ENCODE data around the gene LNP1. TPM values are rescaled to one million over a fixed set of nuclear protein-coding genes. Genes with fewer than 3 reads are reported as not detected.
"Not testable (repeated sequence)": the region's sequence is repeated elsewhere in the genome, so short reads cannot be mapped to it uniquely, and the experiment has no call there.

LNP1 gene
- total and polyA plus RNA-seq, 12 donors = 0.71 to 6.5 (median 2.4) TPM

DNA sequence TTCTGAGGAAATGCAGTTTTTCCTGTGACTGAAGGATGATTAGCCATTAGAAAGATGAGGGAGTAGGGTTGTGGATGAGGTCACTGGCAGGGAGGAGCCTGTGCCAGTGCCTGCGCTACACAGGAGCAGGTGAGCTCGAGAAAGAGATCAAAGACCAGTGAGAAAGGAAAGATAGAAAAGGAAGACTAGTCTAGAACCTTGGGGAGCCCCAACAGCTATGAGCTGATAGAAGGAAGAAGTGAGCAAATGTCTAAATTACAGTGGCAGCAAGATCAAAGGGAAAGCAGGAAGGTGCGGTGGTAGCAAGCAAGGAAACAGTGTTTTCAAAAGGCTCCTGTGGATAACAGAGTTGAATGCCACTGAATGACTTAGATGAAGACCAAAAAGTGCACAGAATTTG lies 39.6 kb downstream of the LNP1 start:
- intact Hi-C loops (cut with DNase I) = no loop called here
- no peaks in the 10 kb centered on the region for H3K4me1 ChIP-seq (replicated peaks in 1 of 2)
- no peaks in the 10 kb centered on the region for H3K36me3 ChIP-seq (replicated peaks in 1 of 2)
- H3K4me3 ChIP-seq = no peak overlapping the region
- TF ChIP-seq, protein P1, sequence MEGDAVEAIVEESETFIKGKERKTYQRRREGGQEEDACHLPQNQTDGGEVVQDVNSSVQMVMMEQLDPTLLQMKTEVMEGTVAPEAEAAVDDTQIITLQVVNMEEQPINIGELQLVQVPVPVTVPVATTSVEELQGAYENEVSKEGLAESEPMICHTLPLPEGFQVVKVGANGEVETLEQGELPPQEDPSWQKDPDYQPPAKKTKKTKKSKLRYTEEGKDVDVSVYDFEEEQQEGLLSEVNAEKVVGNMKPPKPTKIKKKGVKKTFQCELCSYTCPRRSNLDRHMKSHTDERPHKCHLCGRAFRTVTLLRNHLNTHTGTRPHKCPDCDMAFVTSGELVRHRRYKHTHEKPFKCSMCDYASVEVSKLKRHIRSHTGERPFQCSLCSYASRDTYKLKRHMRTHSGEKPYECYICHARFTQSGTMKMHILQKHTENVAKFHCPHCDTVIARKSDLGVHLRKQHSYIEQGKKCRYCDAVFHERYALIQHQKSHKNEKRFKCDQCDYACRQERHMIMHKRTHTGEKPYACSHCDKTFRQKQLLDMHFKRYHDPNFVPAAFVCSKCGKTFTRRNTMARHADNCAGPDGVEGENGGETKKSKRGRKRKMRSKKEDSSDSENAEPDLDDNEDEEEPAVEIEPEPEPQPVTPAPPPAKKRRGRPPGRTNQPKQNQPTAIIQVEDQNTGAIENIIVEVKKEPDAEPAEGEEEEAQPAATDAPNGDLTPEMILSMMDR (IDR thresholded peaks at IDR 0.05) = no peak
- TF ChIP-seq POLR2A (IDR thresholded peaks at IDR 0.05) = no peak
- 96 to 97% (median 96%) methylated on average over 3 of the region's 3 CpGs for WGBS, 4 donors
- no peak overlapping the region for H3K27ac ChIP-seq
- H3K9me3 ChIP-seq (replicated peaks in 1 of 3) = no peaks in the 10 kb centered on the region
- no peak for DNase-seq
- H3K27me3 ChIP-seq = no peaks in the 10 kb centered on the region

DNA sequence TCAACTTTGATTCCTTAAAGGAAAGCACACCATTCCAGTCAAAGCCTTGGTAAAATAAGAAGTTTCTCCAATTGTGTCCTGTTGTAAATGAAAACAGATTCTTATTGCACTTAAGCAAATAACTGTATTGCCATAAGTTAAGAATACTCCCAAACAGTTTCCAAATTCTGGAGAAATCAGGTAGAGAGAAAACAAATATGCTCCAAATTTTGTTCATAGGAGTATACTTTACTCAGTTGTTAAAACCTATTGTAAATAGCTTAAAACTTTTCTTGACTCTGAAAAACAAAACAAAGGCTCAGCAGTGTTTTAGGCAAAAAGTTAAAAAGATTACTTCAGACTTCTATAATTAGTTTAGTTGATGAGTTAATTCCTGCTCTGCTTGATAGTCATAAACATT lies 42.4 kb downstream of the LNP1 start:
- intact Hi-C loops (cut with DNase I) = no loop called here
- Histone ChIP-seq H3K9me3 (replicated peaks in 1 of 3) (no peaks in the 10 kb centered on the region), H3K27ac (no peak overlapping the region), H3K4me1 (replicated peaks in 1 of 2) (no peaks in the 10 kb centered on the region), H3K4me3 (no peak overlapping the region), H3K36me3 (replicated peaks in 1 of 2) (no peaks in the 10 kb centered on the region), H3K27me3 (no peaks in the 10 kb centered on the region)
- no peak for TF ChIP-seq POLR2A (IDR thresholded peaks at IDR 0.05)
- TF ChIP-seq, protein P1 (IDR thresholded peaks at IDR 0.05) = no peak
- DNase-seq = no peak

DNA sequence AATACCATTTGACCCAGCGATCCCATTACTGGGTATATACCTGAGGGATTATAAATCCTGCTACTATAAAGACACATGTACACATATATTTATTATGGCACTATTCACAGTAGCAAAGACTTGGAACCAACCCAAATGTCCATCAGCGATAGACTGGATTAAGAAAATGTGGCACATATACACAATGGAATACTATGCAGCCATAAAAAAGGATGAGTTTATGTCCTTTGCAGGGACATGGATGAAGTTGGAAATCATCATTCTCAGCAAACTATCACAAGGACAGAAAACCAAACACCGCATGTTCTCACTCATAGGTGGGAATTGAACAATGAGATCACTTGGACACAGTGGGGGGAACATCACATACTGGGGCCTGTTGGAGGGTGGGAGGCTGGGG lies 45.7 kb downstream of the LNP1 start:
- intact Hi-C loops (cut with DNase I); DNase-seq; H3K36me3 ChIP-seq (replicated peaks in 1 of 2); H3K9me3 ChIP-seq (replicated peaks in 1 of 3); H3K4me1 ChIP-seq (replicated peaks in 1 of 2); H3K4me3 ChIP-seq; H3K27me3 ChIP-seq; H3K27ac ChIP-seq: not testable (repeated sequence)
- WGBS, 4 donors = 95 to 99% (median 96%) methylated on average over 3 of the region's 3 CpGs

DNA sequence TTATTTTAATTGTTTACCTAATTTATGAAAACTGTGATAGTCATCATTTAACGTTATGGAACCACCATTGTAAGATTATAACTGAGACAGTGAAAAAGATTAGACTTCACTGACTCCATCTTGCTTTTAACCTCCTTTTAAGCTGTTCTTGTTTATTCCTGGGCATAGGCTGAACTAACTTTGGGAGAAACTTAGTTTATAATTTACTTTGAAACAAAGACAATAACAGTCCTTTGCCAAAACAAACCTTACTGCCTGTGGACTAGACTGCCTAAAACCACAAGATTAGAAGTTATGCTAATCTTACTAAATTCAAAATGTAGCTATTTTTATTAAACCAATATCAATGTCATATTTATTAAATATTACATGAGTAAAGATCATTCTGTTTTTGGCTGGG lies 46.7 kb downstream of the LNP1 start:
- Histone ChIP-seq H3K27ac (no peak overlapping the region), H3K4me3 (no peak overlapping the region), H3K9me3 (replicated peaks in 1 of 3) (no peaks in the 10 kb centered on the region), H3K36me3 (replicated peaks in 1 of 2) (no peaks in the 10 kb centered on the region), H3K27me3 (no peaks in the 10 kb centered on the region), H3K4me1 (replicated peaks in 1 of 2) (no peaks in the 10 kb centered on the region)
- intact Hi-C loops (cut with DNase I) = no loop called here
- no peak for DNase-seq
- WGBS, 4 donors = 91 to 97% (median 95%) methylated on average over 1 of the region's 1 CpG
- no peak for TF ChIP-seq POLR2A (IDR thresholded peaks at IDR 0.05)
- TF ChIP-seq, protein P1 (IDR thresholded peaks at IDR 0.05) = no peak

DNA sequence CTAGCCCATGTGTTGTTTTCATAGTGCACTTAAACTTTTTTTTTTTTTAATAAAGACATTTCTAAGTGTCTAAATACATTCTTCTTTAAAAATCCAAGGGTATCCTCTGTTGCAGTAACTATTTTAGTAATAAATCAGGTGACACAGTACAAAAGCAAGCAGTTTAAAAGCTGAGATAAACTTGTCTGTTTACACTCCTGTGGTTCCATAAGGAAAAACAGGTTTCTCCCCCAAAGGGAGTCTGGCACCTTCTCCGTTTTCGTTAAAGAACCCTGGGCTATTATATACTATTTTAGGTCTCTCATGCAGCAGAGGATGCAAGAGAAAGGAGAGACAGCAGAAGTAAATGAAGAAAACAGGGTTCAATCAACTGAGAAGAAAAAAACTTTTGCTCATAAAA lies 47.9 kb downstream of the LNP1 start:
- intact Hi-C loops (cut with DNase I) = no loop called here
- Histone ChIP-seq H3K36me3 (replicated peaks in 1 of 2) (no peaks in the 10 kb centered on the region), H3K27ac (no peak overlapping the region), H3K9me3 (replicated peaks in 1 of 3) (no peaks in the 10 kb centered on the region), H3K27me3 (no peaks in the 10 kb centered on the region), H3K4me1 (replicated peaks in 1 of 2) (no peaks in the 10 kb centered on the region), H3K4me3 (no peak overlapping the region)
- TF ChIP-seq, protein P1 (IDR thresholded peaks at IDR 0.05) = no peak
- TF ChIP-seq POLR2A (IDR thresholded peaks at IDR 0.05) = no peak
- DNase-seq = no peak
- WGBS, 4 donors = 63 to 84% (median 73%) methylated on average over 2 of the region's 2 CpGs
